Measurements from ENCODE around the gene RPP25L.

DNA sequence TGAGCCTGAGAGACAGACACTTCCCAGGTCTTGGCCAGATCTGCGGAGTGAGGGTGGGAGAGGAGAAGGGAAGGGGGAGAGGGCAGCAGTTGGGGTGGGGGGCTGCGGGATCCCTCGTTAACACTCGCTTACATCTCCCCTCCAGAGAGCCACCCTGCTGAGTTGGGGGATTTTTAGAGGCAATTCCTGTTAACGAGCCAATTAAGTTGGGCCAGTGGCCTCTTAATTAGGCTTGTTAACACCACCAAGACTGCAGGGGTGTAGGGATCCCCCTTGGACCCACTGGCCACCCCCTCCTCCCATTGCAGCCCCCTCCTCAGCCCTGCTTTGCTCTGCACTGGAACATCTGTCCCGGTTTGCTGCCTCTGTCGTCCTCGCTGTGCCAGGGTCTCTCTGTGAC is 46.0 kb downstream of the RPP25L start:
- TF ChIP-seq, protein P1, sequence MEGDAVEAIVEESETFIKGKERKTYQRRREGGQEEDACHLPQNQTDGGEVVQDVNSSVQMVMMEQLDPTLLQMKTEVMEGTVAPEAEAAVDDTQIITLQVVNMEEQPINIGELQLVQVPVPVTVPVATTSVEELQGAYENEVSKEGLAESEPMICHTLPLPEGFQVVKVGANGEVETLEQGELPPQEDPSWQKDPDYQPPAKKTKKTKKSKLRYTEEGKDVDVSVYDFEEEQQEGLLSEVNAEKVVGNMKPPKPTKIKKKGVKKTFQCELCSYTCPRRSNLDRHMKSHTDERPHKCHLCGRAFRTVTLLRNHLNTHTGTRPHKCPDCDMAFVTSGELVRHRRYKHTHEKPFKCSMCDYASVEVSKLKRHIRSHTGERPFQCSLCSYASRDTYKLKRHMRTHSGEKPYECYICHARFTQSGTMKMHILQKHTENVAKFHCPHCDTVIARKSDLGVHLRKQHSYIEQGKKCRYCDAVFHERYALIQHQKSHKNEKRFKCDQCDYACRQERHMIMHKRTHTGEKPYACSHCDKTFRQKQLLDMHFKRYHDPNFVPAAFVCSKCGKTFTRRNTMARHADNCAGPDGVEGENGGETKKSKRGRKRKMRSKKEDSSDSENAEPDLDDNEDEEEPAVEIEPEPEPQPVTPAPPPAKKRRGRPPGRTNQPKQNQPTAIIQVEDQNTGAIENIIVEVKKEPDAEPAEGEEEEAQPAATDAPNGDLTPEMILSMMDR (conservative IDR thresholded peaks at IDR 0.05; ENCODE audit: low read depth in 2 of 2), result no peak
- no peak for TF ChIP-seq JUNB (IDR thresholded peaks at IDR 0.05; ENCODE audit: unreplicated experiment)
- TF ChIP-seq POLR2AphosphoS5 (IDR thresholded peaks at IDR 0.05; ENCODE audit: low read depth), result no peak
- no peak for TF ChIP-seq EZH2 (IDR thresholded peaks at IDR 0.05; ENCODE audit: low read depth, unreplicated experiment)
- TF ChIP-seq, protein P2, sequence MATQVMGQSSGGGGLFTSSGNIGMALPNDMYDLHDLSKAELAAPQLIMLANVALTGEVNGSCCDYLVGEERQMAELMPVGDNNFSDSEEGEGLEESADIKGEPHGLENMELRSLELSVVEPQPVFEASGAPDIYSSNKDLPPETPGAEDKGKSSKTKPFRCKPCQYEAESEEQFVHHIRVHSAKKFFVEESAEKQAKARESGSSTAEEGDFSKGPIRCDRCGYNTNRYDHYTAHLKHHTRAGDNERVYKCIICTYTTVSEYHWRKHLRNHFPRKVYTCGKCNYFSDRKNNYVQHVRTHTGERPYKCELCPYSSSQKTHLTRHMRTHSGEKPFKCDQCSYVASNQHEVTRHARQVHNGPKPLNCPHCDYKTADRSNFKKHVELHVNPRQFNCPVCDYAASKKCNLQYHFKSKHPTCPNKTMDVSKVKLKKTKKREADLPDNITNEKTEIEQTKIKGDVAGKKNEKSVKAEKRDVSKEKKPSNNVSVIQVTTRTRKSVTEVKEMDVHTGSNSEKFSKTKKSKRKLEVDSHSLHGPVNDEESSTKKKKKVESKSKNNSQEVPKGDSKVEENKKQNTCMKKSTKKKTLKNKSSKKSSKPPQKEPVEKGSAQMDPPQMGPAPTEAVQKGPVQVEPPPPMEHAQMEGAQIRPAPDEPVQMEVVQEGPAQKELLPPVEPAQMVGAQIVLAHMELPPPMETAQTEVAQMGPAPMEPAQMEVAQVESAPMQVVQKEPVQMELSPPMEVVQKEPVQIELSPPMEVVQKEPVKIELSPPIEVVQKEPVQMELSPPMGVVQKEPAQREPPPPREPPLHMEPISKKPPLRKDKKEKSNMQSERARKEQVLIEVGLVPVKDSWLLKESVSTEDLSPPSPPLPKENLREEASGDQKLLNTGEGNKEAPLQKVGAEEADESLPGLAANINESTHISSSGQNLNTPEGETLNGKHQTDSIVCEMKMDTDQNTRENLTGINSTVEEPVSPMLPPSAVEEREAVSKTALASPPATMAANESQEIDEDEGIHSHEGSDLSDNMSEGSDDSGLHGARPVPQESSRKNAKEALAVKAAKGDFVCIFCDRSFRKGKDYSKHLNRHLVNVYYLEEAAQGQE (IDR thresholded peaks at IDR 0.05; ENCODE audit: unreplicated experiment), result no peak
- no peak for TF ChIP-seq EZH2phosphoT487 (IDR thresholded peaks at IDR 0.05; ENCODE audit: unreplicated experiment)
